NCI-H1694 (cell line): Measurements from ENCODE around the gene RXYLT1.
"Not testable (repeated sequence)": the region's sequence is repeated elsewhere in the genome, so short reads cannot be mapped to it uniquely, and the experiment has no call there.

ENCODE experiments used
- DNase-seq: peaks from one replicate; lab custom pipeline; 2025; lab: John Stamatoyannopoulos, UW

RXYLT1 gene

DNA sequence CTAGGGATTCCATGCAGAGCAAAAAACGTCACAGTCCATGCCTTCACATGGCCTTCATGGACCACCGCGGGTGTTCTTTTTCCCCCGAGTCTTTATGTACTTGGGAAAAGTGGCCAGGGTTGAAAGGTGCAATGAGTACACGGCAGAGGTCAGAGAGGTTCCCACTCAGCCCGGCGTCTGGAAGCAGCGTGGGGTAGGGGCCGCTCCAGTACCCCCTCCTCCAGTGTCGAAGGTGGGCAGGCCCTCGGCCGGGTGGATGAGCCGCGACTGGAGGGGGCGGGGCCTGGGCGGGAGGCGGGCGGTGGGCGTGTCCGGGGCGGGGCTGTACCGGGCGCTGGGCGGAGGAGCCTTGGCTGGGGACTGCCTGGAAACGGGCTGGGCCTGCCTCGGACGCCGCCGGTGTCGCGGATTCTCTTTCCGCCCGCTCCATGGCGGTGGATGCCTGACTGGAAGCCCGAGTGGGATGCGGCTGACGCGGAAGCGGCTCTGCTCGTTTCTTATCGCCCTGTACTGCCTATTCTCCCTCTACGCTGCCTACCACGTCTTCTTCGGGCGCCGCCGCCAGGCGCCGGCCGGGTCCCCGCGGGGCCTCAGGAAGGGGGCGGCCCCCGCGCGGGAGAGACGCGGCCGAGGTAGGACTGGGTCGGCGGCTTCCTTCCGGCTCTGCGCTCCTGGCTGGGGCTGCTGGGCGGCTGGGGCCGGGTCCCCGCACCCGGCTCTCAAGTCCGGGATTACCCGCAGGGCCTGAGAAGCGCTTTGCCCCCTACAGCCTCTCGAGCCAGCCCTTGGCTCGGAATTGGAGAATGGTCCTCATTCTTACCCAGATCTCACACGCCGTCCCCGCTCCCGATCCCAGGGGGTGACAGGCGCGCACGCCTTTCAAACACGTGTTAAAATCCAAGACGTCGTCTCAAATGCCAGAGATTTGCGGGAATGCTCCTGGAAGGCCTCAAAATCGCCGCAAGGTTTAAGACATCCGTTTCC lies at the start of gene RXYLT1:
RXYLT1 (plus strand) TSS at position 412 of the 984 bp plus-strand sequence; CDS start at position 464, 52 bp downstream.
- peak; percentile 54 for DNase-seq

DNA sequence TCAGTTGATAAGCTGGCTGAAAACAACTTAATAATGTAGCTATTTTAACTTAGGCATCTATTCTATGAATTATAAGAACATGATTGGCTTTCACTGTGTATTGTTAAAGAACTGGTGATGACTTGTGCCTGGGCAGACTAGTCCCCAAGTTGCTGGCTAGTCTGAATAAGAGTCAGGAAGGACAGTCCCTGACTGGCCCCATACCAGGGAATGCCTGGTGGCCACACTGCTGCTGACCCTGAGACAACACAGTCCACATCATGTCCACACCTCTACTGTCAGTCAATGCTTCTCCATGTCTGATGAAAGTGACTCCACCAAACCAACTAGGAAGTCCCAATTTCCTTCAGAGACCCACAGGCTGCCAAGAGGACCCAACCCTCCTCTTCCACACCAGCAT lies 46.9 kb upstream of the RXYLT1 start:
- DNase-seq, result not testable (repeated sequence)

GRCh38 chr12:63733585-63733984 lies 46.1 kb upstream of the RXYLT1 start:
- DNase-seq, result not testable (repeated sequence)

DNA sequence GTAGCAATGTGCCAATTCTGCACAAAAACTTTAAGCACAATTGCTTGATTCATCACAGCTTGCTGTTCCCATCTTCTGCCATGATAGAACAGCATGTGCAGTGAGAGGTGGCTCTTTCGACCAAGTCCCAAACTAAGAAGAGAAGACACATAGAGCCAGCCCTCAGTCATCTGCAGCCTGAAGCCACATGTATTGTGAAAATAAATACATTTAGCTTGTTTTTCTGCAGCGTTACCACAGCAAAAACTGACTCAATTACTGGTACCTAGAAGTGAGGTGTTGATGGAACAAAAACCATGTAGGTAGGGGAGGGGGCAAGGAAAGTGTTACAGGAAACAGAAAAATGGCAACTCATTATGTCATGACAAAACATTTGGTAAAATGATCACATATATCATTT lies 39.2 kb upstream of the RXYLT1 start:
- DNase-seq, result not testable (repeated sequence)

DNA sequence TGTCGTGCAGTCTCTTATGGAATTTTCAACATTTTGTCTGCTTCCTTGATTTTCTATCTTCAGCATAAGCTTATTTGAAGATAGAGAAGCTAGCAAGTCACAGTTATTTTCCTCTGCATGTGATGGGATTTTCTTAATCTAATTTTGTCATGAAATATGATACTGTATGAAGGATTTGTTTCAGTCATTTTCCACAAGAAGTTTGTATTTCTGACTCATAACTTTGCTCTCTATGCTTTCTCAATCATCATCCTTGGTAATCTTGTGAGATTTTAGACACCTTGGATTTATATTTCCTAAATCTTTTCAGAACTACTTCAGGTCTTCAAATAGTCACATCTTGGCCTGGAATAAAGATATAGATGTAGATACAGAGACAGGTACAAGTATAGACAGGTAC lies 38.3 kb upstream of the RXYLT1 start:
- DNase-seq, result not testable (repeated sequence)

DNA sequence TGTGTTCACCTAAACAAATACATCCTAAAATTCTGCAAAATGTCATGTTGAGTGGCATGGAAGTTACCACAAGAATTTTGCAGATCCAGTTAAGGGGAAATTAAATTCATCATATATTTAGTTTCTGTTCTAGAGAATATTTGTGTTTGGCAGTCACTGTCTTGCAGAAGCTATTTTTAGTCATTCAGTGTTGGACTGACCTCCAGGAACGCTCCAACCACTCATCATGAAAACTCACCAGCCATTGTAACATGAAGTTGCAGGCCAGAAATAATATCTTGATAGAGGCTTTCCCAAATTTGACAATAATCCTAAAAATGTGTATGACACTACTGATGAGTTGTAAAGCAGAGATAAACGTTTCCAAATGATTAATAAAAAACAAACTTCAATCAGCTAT lies 35.6 kb upstream of the RXYLT1 start:
- DNase-seq, result not testable (repeated sequence)

GRCh38 chr12:63746470-63746869 lies 33.2 kb upstream of the RXYLT1 start:
- DNase-seq, result not testable (repeated sequence)

DNA sequence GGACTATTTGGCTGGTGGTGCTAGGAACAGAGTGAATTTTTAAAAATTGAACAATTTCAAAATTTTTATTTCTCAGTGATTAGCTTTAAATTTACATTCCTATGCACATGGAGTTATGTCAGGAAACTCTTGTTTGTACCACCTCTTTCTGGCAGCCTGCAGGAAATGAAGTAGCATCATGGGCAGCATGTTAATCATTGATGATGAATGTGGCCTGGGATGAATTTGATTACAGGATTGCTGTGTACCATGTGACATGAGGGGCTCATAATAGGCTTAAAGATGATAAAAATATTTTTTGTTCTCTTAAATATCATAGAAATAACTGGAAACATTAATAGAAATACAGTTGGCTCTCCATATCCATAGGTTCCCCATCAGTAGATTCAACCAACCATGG lies 32.6 kb upstream of the RXYLT1 start:
- DNase-seq, result not testable (repeated sequence)

GRCh38 chr12:63747553-63747952 lies 32.2 kb upstream of the RXYLT1 start:
- no peak for DNase-seq

- DNase-seq, result no peak
Measured at GRCh38 chr12:63752283-63752682, 27.4 kb upstream of the RXYLT1 start.

DNA sequence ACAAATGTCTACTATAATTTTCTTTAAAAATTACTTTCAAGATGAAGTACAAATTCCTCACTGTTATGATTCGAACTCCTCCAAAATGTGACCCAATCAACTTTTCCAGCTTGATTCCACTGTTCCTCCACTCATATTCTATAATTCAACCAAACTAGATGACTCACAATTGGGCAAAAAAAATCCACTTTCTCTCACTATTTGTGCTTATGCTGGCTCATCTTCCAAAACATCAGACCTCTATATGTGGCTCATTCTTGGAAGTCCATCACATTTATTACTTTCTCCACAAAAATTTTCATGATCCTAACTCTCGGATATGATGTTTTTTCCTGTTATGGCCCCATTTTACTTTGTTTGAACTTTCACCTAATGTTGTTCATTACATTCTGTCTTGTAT lies 26.9 kb upstream of the RXYLT1 start:
- no peak for DNase-seq

DNA sequence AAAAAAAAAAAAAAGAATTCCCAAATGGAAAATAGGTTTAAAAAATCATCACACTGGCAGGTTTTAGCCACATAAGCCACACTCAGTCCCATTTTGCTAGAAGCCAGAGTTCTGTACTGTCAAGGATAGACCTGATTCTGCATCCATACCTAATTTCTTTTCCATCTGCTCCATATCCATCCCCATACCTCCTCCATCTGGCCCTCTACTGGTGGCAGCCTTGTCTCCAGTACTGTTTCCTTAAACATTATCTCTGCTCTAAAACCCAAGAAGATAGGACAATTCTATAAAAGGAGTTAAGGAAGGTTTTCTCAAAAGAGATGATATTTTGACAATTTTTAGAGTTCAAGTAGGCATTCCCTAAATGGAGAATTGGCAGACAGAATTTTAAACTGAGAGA lies 26.0 kb upstream of the RXYLT1 start:
- no peak for DNase-seq

DNA sequence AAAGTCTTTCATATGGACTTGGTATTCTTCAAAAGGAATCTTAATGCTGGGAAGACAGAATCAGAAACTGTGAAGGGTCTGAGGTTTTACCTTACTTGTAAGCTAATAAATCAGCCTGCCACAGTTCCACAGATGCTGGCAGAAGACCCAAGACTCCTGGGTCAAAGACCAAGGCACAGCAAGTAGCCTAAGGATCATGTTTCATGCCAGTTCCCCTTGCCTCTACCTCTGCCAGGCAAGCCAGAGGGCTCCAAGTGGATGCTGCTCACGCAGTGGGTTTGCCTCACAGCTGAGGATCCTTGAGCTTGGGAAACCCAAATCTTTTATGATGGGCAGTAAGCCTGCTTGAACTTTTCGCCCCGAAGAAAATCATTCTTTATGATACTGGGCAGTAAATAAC lies 15.2 kb upstream of the RXYLT1 start:
- no peak for DNase-seq

GRCh38 chr12:63766498-63766897 lies 13.2 kb upstream of the RXYLT1 start:
- DNase-seq, result no peak

DNA sequence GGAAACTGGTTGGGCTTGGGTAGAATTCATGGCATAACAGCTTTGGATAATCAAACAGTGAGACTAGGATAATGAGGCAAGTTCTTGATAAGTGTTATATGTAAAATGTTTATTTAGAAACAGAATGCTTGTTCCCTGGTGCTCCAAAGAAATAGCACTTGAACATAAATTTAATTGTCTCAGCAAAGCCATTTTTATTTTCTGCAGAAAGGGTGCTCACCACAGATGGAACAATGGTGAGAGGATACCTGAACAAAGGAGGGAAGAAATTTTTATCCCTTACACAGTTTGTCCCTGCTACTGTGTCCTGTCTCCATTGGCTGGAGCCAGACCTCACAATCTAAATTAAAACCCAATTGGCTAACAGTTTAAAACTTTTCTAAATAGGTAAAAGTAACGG lies 9.3 kb upstream of the RXYLT1 start:
- no peak for DNase-seq

DNA sequence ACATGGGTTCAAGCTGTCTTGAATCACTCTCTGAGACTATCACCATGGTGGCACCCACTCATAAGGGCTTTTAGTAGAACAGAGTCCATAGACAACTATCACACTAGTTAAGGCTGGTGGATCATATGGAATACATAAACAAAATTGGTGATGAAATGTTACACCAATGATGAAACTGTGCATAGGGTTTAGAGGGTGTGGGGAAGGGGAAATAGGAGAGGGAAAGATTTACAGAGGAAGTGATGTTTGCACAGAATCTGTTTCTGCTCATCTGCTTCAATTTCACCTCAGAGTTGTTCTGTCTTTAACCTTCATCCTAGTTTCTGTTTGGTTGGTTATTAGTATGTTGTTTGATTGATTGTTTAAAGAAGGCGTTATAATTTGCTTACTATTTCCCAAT lies 2.4 kb upstream of the RXYLT1 start:
- no peak for DNase-seq

GRCh38 chr12:63782466-63782865 lies 2.8 kb downstream of the RXYLT1 start:
- no peak for DNase-seq

DNA sequence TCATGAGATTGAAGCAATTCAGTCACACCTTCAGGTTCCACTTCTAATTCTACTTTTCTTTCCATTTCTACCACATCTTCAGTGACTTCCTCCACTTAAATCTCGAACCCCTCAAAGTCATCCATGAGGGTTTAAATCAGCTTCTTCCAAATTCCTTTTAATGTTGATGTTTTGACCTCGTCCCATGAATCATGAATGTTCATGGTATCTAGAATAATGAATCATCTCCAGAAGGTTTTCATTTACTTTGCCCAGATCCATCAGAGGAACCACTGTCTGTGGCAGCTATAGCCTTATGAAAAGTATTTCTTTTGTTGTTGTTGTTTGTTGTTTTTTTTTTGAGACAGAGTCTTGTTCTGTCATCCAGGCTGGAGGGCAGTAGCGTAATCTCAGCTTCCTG lies 7.6 kb downstream of the RXYLT1 start:
- no peak for DNase-seq

DNA sequence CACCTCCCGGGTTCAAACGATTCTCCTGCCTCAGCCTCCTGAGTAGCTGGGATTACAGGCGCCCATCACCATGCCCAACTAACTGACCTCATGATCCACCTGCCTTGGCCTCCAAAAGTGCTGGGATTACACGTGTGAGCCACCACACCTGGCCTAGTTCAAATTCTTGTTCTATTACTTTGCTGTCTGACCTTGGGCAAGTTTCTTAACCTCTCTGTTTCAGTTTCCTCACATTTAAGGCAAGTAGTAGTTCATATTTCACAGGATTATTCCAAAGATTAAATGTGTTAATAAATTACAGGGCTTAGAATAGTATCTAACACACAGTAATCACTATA lies 10.9 kb downstream of the RXYLT1 start:
- DNase-seq, result no peak

- DNase-seq, result peak; percentile 43
Measured at GRCh38 chr12:63792338-63792737, 12.6 kb downstream of the RXYLT1 start.

- DNase-seq, result no peak
Measured at GRCh38 chr12:63795032-63795687, 15.5 kb downstream of the RXYLT1 start.

- DNase-seq, result no peak
Measured at GRCh38 chr12:63795944-63796343, 16.2 kb downstream of the RXYLT1 start.

- peak; percentile 46 for DNase-seq
Measured at GRCh38 chr12:63802012-63802608, 22.4 kb downstream of the RXYLT1 start.
